Psoas muscle (tissue), 8 donors: ENCODE data around the gene GALM. TPM values are rescaled to one million over a fixed set of nuclear protein-coding genes. Genes with fewer than 3 reads are reported as not detected.

Experiments used
- ATAC-seq, 4 donors: fragments of 200-7000 bp; cut with Tn5 transposase; one replicate each; pipeline ENCODE4 v1.9.1; 2020; ENCODE audit warnings: moderate library complexity in 3 of 4, mild to moderate bottlenecking in 2 of 4
- DNase-seq, 2 donors: peaks; one replicate each; pipeline ENCODE4 v3.0.0-alpha.2; 2020
- H3K27ac ChIP-seq: fragments of 200-600 bp; one replicate; pipeline ENCODE4 v1.8.0; 2022
- H3K27me3 ChIP-seq, 3 donors: fragments of 200-600 bp in 1 of 3; one replicate each; pipeline versions ENCODE4 v1.6.1 to v1.8.0; 2013 to 2022; ENCODE audit warnings: low read length in 2 of 3, mild to moderate bottlenecking in 2 of 3, moderate library complexity in 1 of 3; ENCODE audit not compliant: insufficient read depth in 3 of 3
- H3K36me3 ChIP-seq, 2 donors: fragments of 200-600 bp in 1 of 2; one replicate each; pipeline versions ENCODE4 v1.6.1 to v1.8.0; 2013 to 2022; ENCODE audit warnings: low read depth in 1 of 2, mild to moderate bottlenecking in 1 of 2, moderate library complexity in 1 of 2; ENCODE audit not compliant: insufficient read depth in 1 of 2
- H3K4me1 ChIP-seq: fragments of 200-600 bp; one replicate; pipeline ENCODE4 v1.8.0; 2022
- H3K4me3 ChIP-seq: fragments of 200-600 bp; one replicate; pipeline ENCODE4 v1.8.0; 2022; ENCODE audit warnings: mild to moderate bottlenecking
- H3K9me3 ChIP-seq: fragments of 200-600 bp; one replicate; pipeline ENCODE4 v1.8.0; 2022
- WGBS, 3 donors: extraction: QIAGEN DNeasy Blood & Tissue Kit; methylation state at CpG; one replicate each; pipeline versions ENCODE4 v1.1.6 to v1.1.7; 2013; 5-methylcytosine and 5-hydroxymethylcytosine counted together
- intact Hi-C, 2 donors: fragments of 100-400 bp; cut with DNase I; formaldehyde crosslinking; loops; one replicate each; pipeline versions ENCODE4 v1.11.0 to v1.14.2; 2022
- polyA plus RNA-seq, 3 donors: library from polyadenylated mRNA; stranded (reverse); fragments of 200-250 nt; gene quantifications; one replicate each; pipeline ENCODE4 v1.2.3, GENCODE V29; 2013
- total RNA-seq, 4 donors: library from RNA; stranded (reverse); fragmentation: NEBNext Ultra II Directional in 2 of 4; extraction: Animal tissue kit (Norgen Biotek cat#: 25700) in 2 of 4; gene quantifications; one replicate each; pipeline versions ENCODE4 v1.2.1 to v1.2.4, GENCODE V29; 2021 to 2023
- TF ChIP-seq, protein P1 (sequence below): fragments of 200-600 bp; IDR thresholded peaks from one replicate; pipeline ENCODE4 v1.8.0; 2022; ENCODE audit warnings: antibody characterized with exemption
- donor health status: healthy with polysubstance abuse.
- donor health status: DM: no; HTN: no; CAD: no; lungs with moderate emphysema.
- donor health status: Bipolar disorder and iron deficiency.
- donor health status: healthy.
- donor health status: DM: yes; HTN: yes; CAD: no.
- donor health status: DM: no; HTN: no; CAD: no.
- donor health status: DM: no; HTN: no; CAD: no.
- donor health status: DM: yes; HTN: yes; CAD: no.

The GALM gene
- total and polyA plus RNA-seq, 7 donors, result 2.0 to 16.1 (median 5.4) TPM

DNA sequence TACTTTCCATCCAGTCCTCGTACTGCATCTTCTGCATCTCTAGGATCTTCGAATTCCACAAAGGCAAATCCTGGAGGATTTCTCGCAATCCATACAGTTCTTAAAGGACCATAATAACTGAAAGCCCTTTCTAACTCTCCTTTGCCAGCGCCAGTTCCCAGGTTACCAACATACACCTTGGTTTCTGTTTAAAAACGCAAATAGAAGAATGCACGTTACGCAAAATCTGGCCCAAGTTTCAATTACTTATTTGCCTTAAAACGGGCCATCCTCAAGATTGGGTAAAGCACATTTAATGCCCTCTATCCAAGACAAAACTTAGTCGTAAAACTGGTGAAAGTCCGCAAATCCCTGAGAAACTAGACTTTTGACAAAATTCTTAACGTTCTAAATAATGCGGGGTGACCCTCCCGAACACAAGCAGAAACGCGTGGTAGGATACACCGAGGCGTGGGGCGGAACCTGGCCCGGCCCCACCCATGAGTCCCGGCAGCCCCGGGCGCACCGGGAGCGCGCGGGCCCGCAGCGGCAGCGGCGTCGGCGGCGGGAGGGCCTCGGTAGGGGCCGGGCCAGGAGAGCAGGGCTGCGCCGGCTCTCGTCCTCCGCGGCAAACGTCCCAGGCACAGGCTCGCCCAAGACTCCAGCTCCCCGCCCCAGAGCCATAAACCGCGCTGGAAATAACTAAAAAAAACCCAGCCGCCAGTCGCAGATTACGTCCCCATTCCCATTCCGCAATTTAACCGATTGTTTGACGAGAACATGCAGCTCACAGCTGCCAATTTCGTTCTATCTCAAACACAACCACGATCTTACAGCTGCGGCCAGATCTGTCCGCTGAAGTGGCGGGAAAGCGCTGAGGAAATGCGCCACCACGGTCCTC, 84.3 kb downstream of the GALM start:
- Histone ChIP-seq H3K36me3 (peaks cover 9 to 47% of the 10 kb centered on the region in 2 donors), H3K4me3 (peak overlapping the region; percentile 98), H3K27ac (peak overlapping the region; percentile 100), H3K9me3 (no peaks in the 10 kb centered on the region), H3K27me3 (no peaks in the 10 kb centered on the region), H3K4me1 (peaks cover 32% of the 10 kb centered on the region)
- ATAC-seq (peak; percentile 72 to 80 (median 76)), DNase-seq (peak; percentile 59 to 74)
- WGBS, 3 donors, result 0 to 1% (median 1%) methylated on average over 59 of the region's 59 CpGs
- TF ChIP-seq, protein P1, sequence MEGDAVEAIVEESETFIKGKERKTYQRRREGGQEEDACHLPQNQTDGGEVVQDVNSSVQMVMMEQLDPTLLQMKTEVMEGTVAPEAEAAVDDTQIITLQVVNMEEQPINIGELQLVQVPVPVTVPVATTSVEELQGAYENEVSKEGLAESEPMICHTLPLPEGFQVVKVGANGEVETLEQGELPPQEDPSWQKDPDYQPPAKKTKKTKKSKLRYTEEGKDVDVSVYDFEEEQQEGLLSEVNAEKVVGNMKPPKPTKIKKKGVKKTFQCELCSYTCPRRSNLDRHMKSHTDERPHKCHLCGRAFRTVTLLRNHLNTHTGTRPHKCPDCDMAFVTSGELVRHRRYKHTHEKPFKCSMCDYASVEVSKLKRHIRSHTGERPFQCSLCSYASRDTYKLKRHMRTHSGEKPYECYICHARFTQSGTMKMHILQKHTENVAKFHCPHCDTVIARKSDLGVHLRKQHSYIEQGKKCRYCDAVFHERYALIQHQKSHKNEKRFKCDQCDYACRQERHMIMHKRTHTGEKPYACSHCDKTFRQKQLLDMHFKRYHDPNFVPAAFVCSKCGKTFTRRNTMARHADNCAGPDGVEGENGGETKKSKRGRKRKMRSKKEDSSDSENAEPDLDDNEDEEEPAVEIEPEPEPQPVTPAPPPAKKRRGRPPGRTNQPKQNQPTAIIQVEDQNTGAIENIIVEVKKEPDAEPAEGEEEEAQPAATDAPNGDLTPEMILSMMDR, result no peak
- intact Hi-C loops, result no loop called here

DNA sequence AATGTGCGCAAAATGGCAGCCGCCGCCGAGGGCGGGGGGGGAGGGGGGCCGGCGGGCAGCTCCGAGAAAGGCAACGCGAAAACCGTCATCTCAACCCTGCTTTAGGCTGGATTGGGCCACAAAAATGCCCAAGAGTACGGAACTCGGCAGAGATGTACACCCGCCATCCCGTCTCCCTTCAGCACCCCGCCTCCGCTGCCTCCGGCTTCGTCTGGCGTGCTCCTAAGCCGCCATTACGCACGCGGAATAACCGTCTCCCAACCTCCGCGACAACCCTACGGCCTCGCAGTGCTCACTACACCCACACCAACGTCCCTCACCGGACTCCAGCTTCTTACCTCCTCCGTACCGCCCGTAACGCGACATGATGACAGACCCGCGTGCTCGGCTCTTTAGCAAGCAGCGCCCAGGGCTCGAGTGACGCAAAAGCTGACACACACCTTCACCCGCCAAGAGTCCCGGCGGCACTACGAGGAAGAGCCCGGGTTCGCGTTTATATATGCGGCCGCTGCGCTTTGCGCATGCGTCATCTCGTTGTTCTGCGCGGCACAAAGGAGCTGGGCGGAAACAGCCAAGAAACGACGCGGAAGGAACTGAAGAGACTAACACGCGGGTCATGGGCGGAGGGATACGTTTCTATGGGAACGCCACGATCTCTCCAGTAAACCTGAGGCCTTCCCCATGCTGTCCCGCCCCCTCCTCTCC, 85.1 kb downstream of the GALM start, which contains the start of gene SRSF7:
SRSF7 (minus strand) TSS at position 471 of the 705 bp plus-strand sequence; CDS start at position 366, 105 bp downstream.
- Histone ChIP-seq H3K4me1 (peaks cover 24% of the 10 kb centered on the region), H3K36me3 (peaks cover 9 to 40% of the 10 kb centered on the region in 2 donors), H3K9me3 (no peaks in the 10 kb centered on the region), H3K27ac (peak within 1 kb of the TSS; percentile 100), H3K4me3 (peak within 1 kb of the TSS; percentile 98), H3K27me3 (no peaks in the 10 kb centered on the region)
- ATAC-seq (peak; percentile 92 to 94 (median 93)), DNase-seq (peak; percentile 96 to 99)
- TF ChIP-seq, protein P1, result no peak
- intact Hi-C loops, result loop anchor here in 1 of 2 donors (1.0 kb wide), 1 partner anchor 149 kb away; the partner anchor contains the start of gene HNRNPLL
- 0% methylated on average over 67 to 68 of the region's 68 CpGs for WGBS, 3 donors

DNA sequence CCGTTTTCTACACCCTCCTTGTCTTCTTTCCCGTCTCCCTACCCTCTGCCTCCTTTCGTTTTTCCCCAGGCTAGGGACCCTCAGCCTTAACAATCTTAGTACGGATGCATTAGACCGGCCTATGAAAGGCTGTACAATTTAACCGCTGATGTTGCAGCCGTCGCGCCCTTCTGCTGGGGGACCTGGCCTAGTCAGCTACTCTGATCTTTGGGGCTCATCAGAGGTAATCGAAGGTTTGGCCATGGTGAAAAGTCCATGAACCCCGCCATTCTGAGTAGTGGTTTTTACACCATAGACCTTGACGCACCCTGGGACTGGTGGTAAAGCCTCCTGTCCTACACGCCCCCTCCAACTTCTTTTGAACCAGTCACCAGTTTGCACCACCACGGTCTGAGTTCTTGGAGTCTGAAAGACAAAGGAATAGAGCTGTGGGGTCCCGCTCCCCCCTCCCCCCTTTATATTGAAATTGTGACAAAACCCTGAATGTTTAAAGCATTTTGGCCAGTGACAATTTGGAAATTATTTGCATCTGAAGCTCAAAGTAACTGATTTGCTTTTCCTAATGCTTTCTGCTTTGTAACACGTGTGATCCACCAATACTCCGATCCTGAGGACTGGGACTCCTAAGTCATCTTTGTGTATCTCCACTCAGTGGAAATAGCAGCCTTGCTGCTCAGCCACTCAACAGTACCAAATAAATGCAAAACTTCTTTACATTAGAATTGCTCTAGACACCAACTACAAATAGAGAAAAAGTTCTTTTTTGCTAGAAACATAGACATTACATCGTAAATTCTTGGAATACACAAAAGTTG, 85.9 kb downstream of the GALM start:
- TF ChIP-seq, protein P1, result no peak
- no peaks in the 10 kb centered on the region for H3K9me3 ChIP-seq
- intact Hi-C loops, result loop anchor here in 1 of 2 donors (1.0 kb wide), 1 partner anchor 150 kb away; the partner anchor contains the start of gene HNRNPLL
- H3K36me3 ChIP-seq, result peaks cover 9 to 32% of the 10 kb centered on the region in 2 donors
- H3K27me3 ChIP-seq, result no peaks in the 10 kb centered on the region
- peak overlapping the region; percentile 100 for H3K27ac ChIP-seq
- DNase-seq (no peak), ATAC-seq (peak in 2 of 4 donors; percentile 0 to 5)
- 28 to 31% (median 30%) methylated on average over 17 to 18 of the region's 18 CpGs for WGBS, 3 donors
- peak overlapping the region; percentile 98 for H3K4me3 ChIP-seq
- H3K4me1 ChIP-seq, result peaks cover 22% of the 10 kb centered on the region

DNA sequence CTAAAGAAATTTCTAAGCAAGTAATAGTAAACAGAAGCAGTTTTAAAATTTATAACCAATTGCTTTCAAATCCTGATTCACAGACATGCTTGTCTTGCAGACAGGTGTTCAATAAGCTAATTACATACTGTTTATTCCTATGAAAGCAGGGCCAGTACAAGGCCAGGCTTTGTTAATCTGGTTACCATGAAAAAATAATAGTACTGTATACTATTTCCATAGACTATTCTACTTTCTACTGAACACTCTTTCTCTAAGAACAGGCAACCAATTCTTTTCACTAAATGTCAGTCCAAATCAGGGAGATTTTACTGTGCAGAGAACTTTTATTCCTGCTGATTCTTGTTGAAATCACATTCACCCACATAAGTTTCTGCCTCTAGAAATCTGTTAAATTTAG, 88.1 kb downstream of the GALM start:
- no peak overlapping the region for H3K4me3 ChIP-seq
- TF ChIP-seq, protein P1, result no peak
- DNase-seq (no peak), ATAC-seq (no peak)
- intact Hi-C loops, result no loop called here
- H3K27ac ChIP-seq, result no peak overlapping the region
- H3K9me3 ChIP-seq, result no peaks in the 10 kb centered on the region
- H3K27me3 ChIP-seq, result no peaks in the 10 kb centered on the region
- peaks cover 8% of the 10 kb centered on the region for H3K4me1 ChIP-seq
- H3K36me3 ChIP-seq, result peaks cover 0 to 9% of the 10 kb centered on the region in 2 donors
